DMS153 treated with DMSO at 0.1 percent for 48 hours (cell line): Measurements from ENCODE around the gene CTNNA2.
"Not testable (repeated sequence)": the region's sequence is repeated elsewhere in the genome, so short reads cannot be mapped to it uniquely, and the experiment has no call there.

ENCODE experiments used
- DNase-seq: peaks from one replicate; lab custom pipeline; 2025; ENCODE audit not compliant: unreplicated experiment; lab: John Stamatoyannopoulos, UW

The CTNNA2 gene

GRCh38 chr2:80070587-80070986 is 557.7 kb downstream of the CTNNA2 start:
- DNase-seq, result no peak

DNA sequence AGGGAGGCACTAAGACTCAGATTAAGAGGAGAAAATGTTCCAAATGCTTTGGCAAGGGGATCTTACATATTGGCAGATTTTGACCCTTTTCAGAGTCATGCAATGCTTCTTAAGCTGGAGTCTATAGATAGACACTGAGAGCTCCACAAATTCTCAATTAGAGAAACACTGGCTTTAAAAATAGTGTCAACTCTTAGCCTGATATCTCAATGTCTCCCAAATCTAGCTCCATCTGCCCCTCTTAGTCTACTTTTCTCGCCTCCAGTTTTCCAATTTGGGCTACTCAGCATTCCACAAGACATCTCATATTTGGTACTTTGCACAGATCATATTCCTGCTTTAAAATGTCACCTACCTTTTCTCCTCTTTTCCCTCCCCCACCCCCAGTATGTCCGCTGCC is 559.1 kb downstream of the CTNNA2 start:
- no peak for DNase-seq

DNA sequence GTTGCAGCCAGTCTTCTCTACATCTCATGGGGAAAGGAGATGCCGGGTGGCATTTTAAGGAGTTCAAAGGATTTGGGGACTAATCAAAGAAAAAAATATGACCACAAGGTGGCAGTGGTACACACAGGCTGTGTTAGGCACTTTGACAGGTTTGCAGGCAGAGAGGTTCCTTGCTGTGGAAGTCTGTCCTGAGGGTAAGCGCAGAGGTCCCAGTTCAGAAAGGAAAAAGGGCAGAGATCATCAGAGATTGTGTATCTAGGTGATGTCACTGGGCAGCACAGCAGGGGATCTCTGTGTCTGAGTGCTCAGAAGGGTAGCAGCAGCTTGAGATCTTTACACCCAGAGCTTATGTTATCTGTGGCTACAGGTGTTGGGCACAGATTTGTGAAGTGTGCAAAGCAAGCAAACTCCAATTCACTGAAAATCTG is 560.3 kb downstream of the CTNNA2 start:
- DNase-seq, result peak; percentile 40

- no peak for DNase-seq
These were observed 561.6 kb downstream of the CTNNA2 start for GRCh38 chr2:80074321-80075070.

DNA sequence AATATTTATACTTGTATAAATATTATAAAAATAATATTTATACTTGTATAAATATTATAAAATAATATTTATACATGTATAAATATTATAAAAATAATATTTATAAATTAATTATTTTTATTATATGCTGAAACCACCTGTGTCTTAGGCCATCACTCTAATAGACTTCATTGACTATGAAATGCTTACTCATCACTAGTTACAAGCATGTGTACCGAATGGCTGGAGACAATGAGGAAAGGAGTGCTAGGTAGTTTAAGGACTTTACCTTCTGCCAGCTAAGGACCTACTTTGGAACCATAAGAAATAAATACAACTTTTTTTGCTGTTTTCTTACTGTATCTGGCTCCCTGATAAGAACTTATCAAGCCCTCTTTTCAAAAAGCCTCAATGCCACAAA is 562.9 kb downstream of the CTNNA2 start:
- DNase-seq, result no peak

- DNase-seq, result no peak
These were observed 565.6 kb downstream of the CTNNA2 start for GRCh38 chr2:80078290-80079036.

DNA sequence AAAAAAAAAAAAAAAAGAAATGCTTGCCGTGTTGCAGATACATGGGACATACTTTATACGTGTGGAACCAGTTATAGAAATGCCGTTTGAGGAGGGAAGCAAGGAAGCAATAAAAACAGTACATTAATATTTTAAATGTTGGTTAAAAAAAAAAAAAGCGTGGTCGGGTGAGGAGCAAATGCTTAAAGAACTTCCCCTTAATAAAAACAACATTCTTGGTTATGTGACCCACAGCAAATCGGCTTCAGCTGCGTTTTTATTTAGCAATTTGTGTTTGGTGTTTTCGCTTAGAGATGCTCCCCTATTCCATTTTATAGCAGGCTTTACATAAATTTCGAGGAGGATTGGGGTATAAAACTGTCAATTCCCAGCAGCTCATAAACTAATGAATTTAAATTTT is 568.1 kb downstream of the CTNNA2 start:
- no peak for DNase-seq

GRCh38 chr2:80086831-80087230 is 574.0 kb downstream of the CTNNA2 start:
- DNase-seq, result no peak

DNA sequence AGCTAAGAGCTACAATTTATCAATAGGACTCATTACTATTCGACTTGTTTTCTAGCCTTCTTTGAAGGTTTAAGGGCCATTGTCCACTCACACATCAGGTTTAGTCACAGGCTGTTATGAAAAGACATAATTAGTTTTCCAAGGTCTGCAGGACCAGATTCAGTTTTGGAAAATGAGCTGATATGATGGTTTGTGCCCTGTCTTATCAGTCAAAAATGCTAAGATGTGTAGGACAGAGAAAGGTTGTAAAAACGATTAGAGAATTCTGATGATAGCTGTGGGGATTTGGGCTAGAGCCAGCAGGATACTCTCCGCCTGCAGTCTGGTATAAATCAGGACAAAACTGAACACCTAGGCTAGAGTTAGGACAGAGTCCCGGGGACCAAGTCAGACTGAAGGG is 578.4 kb downstream of the CTNNA2 start:
- no peak for DNase-seq

GRCh38 chr2:80092474-80092873 is 579.6 kb downstream of the CTNNA2 start:
- DNase-seq, result no peak

- not testable (repeated sequence) for DNase-seq
These were observed 585.7 kb downstream of the CTNNA2 start for GRCh38 chr2:80098503-80098902.

DNA sequence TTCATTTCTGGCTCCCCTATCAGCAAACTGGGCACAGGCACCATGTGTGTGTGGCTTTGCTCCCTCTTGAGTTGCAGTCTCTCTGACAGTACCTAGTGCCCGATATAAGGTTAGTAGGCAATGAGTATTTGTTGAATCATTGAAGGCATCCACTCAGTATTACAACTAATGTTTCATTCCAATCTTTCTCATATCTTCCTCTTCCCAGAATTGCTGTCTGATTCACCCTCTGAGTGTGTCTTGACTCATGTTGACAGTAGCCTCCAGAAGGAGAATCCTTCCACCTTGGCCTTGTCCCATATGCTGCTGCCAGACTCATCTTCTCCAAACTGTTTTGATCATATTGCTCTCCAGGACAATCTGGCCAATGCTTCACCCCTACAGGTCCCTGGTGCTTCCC is 589.2 kb downstream of the CTNNA2 start:
- no peak for DNase-seq

GRCh38 chr2:80105015-80105640 is 592.3 kb downstream of the CTNNA2 start:
- DNase-seq, result no peak

DNA sequence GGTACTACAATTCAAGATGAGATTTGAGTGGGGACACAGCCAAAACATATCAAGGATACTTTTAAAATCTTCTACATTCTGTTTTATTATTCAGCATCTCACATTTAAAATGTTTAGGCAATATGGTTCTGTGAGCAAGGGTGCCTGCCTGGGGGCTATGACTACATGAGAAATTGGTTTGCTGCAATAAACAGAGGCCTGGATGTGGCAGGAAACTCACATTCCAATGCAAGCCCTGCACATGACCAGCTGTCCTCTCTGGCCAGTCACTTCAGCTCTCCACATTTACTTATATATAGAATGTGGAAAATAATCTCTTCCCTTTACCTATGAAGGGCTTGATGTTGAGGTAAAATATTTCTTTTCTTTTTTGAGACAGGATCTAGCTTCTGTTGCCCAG is 598.3 kb downstream of the CTNNA2 start:
- DNase-seq, result no peak

DNA sequence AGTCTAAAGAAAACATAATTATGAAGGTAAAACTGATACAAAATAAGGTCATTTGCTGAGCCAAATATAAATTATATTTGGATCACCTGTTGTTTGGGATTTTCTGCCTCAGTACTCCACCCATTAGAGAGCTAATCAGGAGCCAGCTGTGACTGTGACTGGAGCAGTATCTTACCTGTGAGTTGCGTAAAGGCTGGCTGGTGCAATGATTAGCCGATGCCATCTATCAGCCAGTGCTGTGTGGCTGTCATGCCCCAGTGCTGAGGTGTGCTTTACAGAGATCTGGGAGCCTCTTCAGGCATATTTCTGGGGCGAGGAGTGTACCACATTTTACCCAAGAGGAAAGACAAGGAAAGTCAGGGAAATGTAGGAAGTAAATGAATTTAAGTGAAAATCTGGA is 599.9 kb downstream of the CTNNA2 start:
- DNase-seq, result no peak

- DNase-seq, result no peak
These were observed 600.5 kb downstream of the CTNNA2 start for GRCh38 chr2:80113399-80113798.

DNA sequence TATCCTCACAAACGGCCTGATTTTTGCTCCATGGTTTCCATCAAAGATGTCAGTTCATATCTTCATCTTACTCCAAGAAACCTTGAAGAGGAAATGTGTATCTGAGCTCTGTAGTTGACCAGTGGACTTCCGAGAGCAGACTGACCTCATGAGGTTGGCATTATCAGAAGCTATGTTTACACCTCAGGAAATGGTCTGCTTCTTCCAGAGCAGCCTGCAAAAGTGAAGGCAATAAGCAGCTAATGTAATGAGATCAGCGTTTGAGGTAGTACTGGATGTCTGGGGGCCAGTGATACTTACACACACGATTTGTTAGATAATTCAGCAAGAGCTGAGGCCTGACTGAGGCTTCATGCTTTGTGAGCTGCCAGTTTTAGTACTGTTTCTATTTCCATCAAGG is 602.0 kb downstream of the CTNNA2 start:
- DNase-seq, result no peak

GRCh38 chr2:80117401-80117800 is 604.5 kb downstream of the CTNNA2 start:
- DNase-seq, result no peak

GRCh38 chr2:80120866-80121265 is 608.0 kb downstream of the CTNNA2 start:
- no peak for DNase-seq

GRCh38 chr2:80122675-80123074 is 609.8 kb downstream of the CTNNA2 start:
- no peak for DNase-seq

DNA sequence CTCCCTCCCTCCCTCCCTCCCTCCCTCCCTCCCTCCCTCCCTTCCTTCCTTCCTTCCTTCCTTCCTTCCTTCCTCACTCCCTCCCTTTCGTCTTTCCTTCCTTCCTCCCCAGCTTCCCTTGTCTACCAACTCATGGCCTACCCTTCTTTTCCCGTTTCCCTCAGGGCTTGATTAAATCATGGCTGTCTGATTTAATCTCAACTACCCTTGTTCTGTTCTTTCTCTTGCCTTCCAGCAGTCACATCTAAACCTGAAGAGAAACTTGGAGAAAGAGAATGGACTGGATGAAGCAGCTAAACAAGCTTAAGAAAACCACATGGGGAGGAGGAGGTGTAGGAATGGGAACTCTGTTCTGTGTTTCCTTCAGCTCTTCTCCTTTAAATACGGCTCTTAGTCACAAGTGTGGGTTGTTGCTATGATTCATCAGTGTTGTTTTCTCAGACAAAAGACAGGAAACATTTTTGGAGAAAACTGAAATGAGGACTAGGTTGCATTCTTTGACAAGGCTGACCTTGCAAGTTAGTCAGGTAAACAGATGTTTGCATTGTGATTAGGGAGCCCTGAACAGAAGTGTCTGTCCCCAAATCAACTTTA is 613.8 kb downstream of the CTNNA2 start:
- no peak for DNase-seq

DNA sequence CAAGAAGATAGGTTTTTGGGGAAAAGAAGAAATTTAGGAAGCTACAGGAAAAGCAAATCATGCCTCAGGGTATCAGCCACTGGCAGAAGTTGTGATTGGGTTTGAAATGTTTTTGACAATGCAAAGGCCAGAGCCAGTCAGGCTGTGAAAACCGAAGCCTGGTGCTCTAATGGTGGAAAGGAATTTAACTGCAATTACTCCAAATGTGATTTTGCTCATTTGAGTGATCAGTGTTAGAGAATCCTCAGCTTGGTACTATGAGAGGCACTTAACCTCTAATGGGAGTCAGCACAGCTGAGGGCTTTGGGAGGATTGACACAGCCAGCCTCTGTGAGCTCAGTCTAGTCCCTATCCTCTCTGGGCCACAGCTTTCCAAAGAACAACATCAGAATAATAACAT is 615.2 kb downstream of the CTNNA2 start:
- no peak for DNase-seq
